Glomerular endothelial cell (primary cell): ENCODE measurements around the gene AFP. TPM values are rescaled to one million over a fixed set of nuclear protein-coding genes. Genes with fewer than 3 reads are reported as not detected.

Experiments used
- DNase-seq: peaks from one replicate; pipeline ENCODE4 v3.0.0-alpha.2; 2011; ENCODE audit warnings: low read depth, low spot score; ENCODE audit errors: extremely low read depth
- total RNA-seq: library from RNA; depleted of rRNA; stranded (reverse); fragments of >200 nt; gene quantifications from 2 replicates; pipeline ENCODE4 v1.2.3, GENCODE V29; 2015

The AFP gene
- total RNA-seq, 1 donor from 2014 or later, result not detected

DNA sequence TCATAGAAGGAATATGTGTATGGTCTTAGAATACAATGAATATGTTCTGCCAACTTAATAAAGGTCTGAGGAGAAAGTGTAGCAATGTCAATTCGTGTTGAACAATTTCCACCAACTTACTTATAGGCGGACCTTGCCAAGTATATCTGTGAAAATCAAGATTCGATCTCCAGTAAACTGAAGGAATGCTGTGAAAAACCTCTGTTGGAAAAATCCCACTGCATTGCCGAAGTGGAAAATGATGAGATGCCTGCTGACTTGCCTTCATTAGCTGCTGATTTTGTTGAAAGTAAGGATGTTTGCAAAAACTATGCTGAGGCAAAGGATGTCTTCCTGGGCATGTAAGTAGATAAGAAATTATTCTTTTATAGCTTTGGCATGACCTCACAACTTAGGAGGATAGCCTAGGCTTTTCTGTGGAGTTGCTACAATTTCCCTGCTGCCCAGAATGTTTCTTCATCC, 22.7 kb upstream of the AFP start:
- no peak for DNase-seq

DNA sequence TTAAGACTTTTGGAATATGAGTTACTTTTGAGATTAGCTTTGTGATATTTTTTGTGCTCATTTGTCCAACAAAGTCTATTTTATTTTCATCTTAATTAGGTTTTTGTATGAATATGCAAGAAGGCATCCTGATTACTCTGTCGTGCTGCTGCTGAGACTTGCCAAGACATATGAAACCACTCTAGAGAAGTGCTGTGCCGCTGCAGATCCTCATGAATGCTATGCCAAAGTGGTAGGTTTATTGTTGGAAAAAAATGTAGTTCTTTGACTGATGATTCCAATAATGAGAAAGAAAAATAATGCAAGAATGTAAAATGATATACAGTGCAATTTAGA, 21.1 kb upstream of the AFP start:
- DNase-seq, result no peak

DNA sequence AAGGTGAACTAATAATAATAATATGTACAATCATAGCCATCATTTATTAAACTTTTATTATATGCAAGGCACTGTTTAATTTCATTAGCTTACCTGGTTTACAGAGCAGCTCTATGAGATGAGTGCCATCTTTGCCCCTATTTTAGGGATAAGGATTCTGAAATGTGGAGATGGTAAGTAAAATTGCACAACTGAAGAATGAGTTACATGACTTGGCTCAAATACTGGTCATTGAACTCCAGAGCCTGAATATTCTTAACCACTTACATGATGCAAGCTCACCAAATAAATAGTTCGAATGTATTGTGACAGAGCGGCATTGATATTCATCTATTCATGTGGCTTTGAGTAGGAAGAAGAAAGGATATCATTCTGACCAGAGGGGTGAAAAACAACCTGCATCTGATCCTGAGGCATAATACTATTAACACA, 20.2 kb upstream of the AFP start:
- DNase-seq, result no peak

DNA sequence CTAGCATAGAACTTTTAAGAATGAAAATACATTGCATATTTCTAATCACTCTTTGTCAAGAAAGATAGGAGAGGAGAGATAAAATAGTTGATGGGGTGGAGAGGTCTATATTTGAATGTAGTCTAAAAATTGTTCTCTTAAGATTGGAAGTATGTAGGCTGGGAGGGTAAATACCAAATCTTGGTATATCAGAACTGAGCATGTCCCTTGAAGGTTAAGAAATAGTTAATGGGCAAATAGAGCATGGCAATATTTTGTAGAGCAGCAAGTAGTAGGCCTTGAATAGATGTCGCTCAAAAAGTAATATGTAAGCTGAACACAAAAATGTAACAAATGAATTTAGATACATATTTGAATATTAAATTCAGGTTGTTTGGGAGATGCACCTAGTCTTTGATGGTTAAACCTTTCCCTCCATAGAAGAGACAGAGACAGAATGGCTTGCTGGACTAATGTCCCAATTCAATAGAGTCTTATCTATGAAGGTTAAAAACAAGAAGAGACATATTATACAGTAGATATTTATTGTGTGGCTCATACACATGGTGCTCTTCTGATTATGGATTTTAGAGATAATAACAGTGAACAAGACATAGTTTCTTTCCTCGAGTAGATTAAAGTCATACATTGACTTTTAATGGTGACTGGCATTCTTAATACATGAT, 19.5 kb upstream of the AFP start:
- DNase-seq, result no peak

DNA sequence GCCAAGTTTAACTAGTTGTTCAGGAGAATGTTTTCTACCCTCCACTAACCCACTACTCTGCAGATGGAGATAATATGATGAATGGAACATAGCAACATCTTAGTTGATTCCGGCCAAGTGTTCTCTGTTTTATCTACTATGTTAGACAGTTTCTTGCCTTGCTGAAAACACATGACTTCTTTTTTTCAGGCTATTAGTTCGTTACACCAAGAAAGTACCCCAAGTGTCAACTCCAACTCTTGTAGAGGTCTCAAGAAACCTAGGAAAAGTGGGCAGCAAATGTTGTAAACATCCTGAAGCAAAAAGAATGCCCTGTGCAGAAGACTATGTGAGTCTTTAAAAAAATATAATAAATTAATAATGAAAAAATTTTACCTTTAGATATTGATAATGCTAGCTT, 18.7 kb upstream of the AFP start:
- no peak for DNase-seq

DNA sequence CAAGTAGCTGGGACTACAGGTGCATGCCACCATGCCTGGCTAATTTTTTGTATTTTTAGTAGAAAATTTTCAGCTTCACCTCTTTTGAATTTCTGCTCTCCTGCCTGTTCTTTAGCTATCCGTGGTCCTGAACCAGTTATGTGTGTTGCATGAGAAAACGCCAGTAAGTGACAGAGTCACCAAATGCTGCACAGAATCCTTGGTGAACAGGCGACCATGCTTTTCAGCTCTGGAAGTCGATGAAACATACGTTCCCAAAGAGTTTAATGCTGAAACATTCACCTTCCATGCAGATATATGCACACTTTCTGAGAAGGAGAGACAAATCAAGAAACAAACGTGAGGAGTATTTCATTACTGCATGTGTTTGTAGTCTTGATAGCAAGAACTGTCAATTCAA, 18.0 kb upstream of the AFP start:
- no peak for DNase-seq

DNA sequence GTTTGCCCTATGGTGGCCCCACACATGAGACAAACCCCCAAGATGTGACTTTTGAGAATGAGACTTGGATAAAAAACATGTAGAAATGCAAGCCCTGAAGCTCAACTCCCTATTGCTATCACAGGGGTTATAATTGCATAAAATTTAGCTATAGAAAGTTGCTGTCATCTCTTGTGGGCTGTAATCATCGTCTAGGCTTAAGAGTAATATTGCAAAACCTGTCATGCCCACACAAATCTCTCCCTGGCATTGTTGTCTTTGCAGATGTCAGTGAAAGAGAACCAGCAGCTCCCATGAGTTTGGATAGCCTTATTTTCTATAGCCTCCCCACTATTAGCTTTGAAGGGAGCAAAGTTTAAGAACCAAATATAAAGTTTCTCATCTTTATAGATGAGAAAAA, 17.3 kb upstream of the AFP start:
- no peak for DNase-seq

DNA sequence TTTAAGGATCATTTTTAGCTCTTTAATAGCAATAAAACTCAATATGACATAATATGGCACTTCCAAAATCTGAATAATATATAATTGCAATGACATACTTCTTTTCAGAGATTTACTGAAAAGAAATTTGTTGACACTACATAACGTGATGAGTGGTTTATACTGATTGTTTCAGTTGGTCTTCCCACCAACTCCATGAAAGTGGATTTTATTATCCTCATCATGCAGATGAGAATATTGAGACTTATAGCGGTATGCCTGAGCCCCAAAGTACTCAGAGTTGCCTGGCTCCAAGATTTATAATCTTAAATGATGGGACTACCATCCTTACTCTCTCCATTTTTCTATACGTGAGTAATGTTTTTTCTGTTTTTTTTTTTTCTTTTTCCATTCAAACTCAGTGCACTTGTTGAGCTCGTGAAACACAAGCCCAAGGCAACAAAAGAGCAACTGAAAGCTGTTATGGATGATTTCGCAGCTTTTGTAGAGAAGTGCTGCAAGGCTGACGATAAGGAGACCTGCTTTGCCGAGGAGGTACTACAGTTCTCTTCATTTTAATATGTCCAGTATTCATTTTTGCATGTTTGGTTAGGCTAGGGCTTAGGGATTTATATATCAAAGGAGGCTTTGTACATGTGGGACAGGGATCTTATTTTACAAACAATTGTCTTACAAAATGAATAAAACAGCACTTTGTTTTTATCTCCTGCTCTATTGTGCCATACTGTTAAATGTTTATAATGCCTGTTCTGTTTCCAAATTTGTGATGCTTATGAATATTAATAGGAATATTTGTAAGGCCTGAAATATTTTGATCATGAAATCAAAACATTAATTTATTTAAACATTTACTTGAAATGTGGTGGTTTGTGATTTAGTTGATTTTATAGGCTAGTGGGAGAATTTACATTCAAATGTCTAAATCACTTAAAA, 16.6 kb upstream of the AFP start:
- no peak for DNase-seq

DNA sequence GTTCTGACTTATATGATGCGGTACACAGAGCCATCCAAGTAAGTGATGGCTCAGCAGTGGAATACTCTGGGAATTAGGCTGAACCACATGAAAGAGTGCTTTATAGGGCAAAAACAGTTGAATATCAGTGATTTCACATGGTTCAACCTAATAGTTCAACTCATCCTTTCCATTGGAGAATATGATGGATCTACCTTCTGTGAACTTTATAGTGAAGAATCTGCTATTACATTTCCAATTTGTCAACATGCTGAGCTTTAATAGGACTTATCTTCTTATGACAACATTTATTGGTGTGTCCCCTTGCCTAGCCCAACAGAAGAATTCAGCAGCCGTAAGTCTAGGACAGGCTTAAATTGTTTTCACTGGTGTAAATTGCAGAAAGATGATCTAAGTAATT, 15.4 kb upstream of the AFP start:
- no peak for DNase-seq

DNA sequence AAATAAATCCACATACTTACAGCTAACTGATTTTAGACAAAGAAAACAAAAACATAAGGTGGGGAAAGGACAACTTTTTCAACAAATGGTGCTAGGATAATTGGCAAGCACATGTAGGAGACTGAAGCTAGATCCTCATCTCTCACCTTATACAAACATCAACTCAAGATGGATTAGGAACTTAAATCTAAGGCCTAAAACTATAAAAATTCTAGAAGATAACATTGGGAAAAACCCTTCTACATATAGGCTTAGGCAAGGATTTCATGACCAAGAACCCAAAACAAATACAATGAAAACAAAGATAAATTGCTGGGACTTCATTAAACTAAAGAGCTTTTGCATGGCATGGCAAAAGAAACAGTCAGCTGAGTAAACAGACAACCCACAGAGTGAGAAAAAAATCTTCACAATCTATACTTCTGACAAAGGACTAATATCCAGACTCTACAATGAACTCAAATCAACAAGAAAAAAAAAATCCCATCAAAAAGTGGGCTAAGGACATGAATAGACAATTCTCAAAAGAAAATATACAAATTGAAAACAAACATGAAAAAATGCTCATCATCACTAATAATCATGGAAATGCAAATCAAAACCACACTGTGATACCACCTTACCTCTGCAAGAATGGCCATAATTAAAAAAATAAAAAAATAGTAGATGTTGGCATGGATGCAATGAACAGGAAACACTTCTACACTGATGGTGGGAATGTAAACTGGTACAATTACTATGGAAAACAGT, 14.1 kb upstream of the AFP start:
- no peak for DNase-seq

DNA sequence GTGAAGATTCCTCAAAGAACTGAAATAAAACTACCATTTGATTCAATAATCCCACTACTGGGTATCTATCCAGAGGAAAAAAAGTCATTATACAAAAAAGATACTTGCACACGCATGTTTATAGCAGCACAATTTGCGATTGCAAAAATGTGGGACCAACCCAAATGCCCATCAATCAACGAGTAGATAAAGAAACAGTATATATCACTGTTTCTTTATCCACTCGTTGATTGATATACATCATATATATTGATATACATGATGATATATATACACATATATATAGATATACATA, 13.6 kb upstream of the AFP start:
- no peak for DNase-seq

DNA sequence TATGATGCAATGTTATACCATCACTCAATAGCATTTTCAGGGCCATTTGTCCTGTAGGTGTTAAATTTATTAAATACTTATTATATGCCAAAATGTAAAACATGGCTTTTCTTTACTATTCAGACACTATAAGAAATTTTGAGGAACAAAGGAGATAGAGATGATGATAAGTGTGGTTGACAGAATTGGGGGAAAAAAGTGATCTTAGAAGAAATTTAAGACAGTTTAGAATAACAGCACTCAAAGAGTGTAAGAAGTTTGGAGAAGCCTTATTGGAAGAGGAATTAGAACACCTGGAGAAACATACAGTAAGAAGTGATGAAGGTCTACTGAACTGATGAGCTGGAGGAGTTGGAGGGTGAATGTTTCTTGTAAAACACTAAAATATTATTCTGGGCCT, 12.8 kb upstream of the AFP start:
- DNase-seq, result no peak

DNA sequence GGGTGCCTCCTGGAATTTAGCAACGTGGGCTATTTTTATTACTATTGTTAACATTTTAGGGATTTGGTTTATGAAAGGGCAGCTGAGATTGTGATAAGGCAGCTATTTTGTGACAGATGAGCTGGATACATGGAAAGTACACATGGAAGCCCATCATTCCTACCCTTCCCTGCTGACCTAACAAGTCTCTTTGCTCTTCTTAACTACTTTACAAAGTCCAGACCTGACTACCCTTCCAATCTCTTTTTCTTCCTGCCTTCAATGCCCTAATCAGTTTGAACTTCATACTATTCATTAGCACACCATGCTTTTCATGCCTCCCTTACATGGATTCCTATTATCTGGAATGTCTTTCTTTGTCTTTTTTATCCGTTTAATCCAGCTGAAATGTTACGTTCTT, 9.4 kb upstream of the AFP start:
- DNase-seq, result no peak

DNA sequence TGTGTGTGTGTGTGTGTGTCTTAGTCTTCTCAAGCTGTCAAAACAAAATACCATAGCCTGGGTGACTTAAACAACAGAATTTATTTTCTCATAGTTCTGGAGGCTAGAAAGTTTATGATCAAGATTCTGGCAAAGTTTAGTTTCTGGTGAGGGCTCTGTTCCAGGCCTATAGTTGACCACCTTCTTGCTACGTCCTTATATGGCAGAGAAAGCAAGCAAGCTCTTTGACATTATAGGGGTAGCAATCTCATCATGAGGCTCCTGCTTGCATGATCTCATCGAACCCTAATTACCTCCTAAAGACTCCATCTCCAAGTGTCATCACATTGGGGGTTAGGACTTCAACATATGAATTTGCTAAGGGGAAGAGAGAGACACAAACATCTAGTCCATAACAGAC, 6.9 kb upstream of the AFP start:
- DNase-seq, result no peak

DNA sequence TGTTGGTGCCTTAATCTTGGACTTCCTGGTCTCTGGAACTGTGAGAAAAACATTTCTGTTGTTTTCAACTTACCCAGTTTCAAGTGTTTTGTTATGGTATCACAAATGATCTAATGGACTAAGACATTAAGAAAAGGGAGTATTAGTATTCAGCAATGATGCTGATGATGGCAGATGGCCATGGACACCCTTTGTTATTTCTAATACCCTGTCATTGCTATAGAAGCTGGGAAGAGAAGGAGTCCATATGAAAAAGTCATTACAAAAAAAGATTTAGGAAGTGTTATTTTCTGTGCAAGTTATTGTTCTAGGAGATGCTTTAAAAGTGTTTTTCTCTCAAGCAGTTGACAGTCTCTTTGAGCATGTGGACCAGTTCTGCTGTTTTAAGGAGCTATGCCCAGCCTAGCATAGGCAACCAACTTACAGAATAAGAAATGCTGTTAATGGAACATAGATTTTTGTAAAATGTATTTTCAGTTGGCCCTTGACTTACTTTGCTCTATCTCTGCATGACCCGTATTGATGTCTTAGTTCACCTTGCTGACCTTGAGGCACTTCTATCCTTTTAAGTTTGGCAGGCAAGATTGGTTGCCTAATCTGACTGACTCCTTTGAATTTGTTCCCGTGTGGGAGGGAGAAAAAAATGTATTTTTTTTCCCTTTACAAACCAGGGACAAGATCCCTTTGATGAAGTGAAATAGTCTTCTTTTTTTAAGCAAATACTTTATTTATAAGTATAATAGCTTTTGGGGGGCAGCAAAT, 6.0 kb upstream of the AFP start:
- DNase-seq, result no peak

DNA sequence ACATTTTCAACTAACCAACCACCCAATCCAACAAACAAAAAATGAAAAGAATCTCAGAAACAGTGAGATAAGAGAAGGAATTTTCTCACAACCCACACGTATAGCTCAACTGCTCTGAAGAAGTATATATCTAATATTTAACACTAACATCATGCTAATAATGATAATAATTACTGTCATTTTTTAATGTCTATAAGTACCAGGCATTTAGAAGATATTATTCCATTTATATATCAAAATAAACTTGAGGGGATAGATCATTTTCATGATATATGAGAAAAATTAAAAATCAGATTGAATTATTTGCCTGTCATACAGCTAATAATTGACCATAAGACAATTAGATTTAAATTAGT, 4.2 kb upstream of the AFP start:
- no peak for DNase-seq

DNA sequence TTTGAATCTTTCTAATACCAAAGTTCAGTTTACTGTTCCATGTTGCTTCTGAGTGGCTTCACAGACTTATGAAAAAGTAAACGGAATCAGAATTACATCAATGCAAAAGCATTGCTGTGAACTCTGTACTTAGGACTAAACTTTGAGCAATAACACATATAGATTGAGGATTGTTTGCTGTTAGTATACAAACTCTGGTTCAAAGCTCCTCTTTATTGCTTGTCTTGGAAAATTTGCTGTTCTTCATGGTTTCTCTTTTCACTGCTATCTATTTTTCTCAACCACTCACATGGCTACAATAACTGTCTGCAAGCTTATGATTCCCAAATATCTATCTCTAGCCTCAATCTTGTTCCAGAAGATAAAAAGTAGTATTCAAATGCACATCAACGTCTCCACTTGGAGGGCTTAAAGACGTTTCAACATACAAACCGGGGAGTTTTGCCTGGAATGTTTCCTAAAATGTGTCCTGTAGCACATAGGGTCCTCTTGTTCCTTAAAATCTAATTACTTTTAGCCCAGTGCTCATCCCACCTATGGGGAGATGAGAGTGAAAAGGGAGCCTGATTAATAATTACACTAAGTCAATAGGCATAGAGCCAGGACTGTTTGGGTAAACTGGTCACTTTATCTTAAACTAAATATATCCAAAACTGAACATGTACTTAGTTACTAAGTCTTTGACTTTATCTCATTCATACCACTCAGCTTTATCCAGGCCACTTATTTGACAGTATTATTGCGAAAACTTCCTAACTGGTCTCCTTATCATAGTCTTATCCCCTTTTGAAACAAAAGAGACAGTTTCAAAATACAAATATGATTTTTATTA, 3.6 kb upstream of the AFP start:
- DNase-seq, result no peak

DNA sequence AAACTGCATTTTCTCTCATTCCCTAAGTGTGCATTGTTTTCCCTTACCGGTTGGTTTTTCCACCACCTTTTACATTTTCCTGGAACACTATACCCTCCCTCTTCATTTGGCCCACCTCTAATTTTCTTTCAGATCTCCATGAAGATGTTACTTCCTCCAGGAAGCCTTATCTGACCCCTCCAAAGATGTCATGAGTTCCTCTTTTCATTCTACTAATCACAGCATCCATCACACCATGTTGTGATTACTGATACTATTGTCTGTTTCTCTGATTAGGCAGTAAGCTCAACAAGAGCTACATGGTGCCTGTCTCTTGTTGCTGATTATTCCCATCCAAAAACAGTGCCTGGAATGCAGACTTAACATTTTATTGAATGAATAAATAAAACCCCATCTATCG, 2.9 kb upstream of the AFP start:
- no peak for DNase-seq

DNA sequence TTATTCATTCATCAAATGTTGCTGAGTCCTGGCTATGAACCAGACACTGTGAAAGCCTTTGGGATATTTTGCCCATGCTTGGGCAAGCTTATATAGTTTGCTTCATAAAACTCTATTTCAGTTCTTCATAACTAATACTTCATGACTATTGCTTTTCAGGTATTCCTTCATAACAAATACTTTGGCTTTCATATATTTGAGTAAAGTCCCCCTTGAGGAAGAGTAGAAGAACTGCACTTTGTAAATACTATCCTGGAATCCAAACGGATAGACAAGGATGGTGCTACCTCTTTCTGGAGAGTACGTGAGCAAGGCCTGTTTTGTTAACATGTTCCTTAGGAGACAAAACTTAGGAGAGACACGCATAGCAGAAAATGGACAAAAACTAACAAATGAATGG, 1.7 kb upstream of the AFP start:
- no peak for DNase-seq
